H1 (cell line): ENCODE measurements around the gene TRAF3IP1. TPM values are rescaled to one million over a fixed set of nuclear protein-coding genes. Genes with fewer than 3 reads are reported as not detected.

ENCODE experiments used
- NANOG ChIP-seq: IDR thresholded peaks from 2 replicates; pipeline ENCODE4 v1.6.1; 2011; ENCODE audit warnings: low read length, low read depth, mild to moderate bottlenecking, inconsistent platforms; ENCODE audit not compliant: insufficient read depth, poor library complexity, severe bottlenecking
- polyA plus RNA-seq, 7 experiments: library from polyadenylated mRNA; depleted of rRNA in 3 of 7; stranded (reverse) in 5 of 7; unstranded in 2 of 7; fragments of >200 nt in 5 of 7; fragments of 200-250 nt in 2 of 7; gene quantifications; 1 replicate in 5 of 7; 2 replicates in 1 of 7; 4 replicates in 1 of 7; pipeline versions ENCODE4 v1.2.1 to v1.2.3, GENCODE V29; 2011 to 2013; ENCODE audit warnings: missing spikeins in 2 of 7, mixed read lengths in 2 of 7
- total RNA-seq: library from RNA; stranded (reverse); fragmentation: NEBNext Ultra II Directional; extraction: Animal tissue kit (Norgen Biotek cat#: 25700); gene quantifications from 2 replicates; pipeline ENCODE4 v1.2.1, GENCODE V29; 2021

Gene TRAF3IP1
- total and polyA plus RNA-seq, 2 of the 8 experiments (the other 6 are each of a cell fraction or from before 2014, with no cell fraction given) = 2.3 to 17.5 TPM

- no peak for TF ChIP-seq NANOG
Measured at GRCh38 chr2:238383743-238384380, 63.5 kb downstream of the TRAF3IP1 start (continued).
